HepG2 (cell line): Measurements from ENCODE around the gene LUC7L2. TPM values are rescaled to one million over a fixed set of nuclear protein-coding genes. Genes with fewer than 3 reads are reported as not detected.

Source experiments
- ARNT ChIP-seq: fragments of 450-650 bp; IDR thresholded peaks from 2 replicates; pipeline ENCODE4 v1.6.1; 2017
- ATF7 ChIP-seq, 2 experiments: fragments of 450-650 bp in 1 of 2; sonication (generic) in 1 of 2; formaldehyde crosslinking in 1 of 2; IDR thresholded peaks; 2 replicates each; pipeline versions ENCODE4 v1.4.0 to v1.6.1; 2016 to 2020; ENCODE audit warnings: antibody characterized with exemption in 1 of 2, mild to moderate bottlenecking in 1 of 2, missing genetic modification reagents in 1 of 2
- ETS1 ChIP-seq: sonication (generic); formaldehyde crosslinking; IDR thresholded peaks from 2 replicates; pipeline ENCODE4 v1.4.0; 2020; ENCODE audit warnings: missing genetic modification reagents
- EZH2 ChIP-seq: conservative IDR thresholded peaks from 2 replicates; pipeline ENCODE4 v1.6.1; 2012; ENCODE audit warnings: mild to moderate bottlenecking, low read depth, low read length, moderate library complexity
- HOXA3 ChIP-seq: sonication (generic); formaldehyde crosslinking; IDR thresholded peaks from 2 replicates; pipeline ENCODE4 v1.5.0; 2020; ENCODE audit warnings: missing genetic modification reagents
- MIXL1 ChIP-seq: IDR thresholded peaks from 2 replicates; pipeline ENCODE4 v1.6.1; 2016
- ONECUT2 ChIP-seq: sonication (generic); formaldehyde crosslinking; IDR thresholded peaks from 2 replicates; pipeline ENCODE4 v1.4.0; 2020; ENCODE audit warnings: missing genetic modification reagents
- PPARG ChIP-seq: conservative IDR thresholded peaks from 2 replicates; pipeline ENCODE4 v1.6.1; 2016; ENCODE audit warnings: missing biosample characterization, missing genetic modification reagents
- SCMH1 ChIP-seq: sonication (generic); formaldehyde crosslinking; IDR thresholded peaks from 2 replicates; pipeline ENCODE4 v1.9.0; 2021; ENCODE audit warnings: missing genetic modification reagents, mild to moderate bottlenecking, borderline replicate concordance
- TBP ChIP-seq: sonication (generic); formaldehyde crosslinking; IDR thresholded peaks from 2 replicates; pipeline ENCODE4 v1.5.0; 2020; ENCODE audit warnings: missing genetic modification reagents
- ZMYM3 ChIP-seq: sonication (generic); formaldehyde crosslinking; IDR thresholded peaks from 2 replicates; pipeline ENCODE4 v1.5.1; 2020; ENCODE audit warnings: mild to moderate bottlenecking, missing genetic modification reagents
- ZNF260 ChIP-seq: sonication (generic); formaldehyde crosslinking; IDR thresholded peaks from 2 replicates; pipeline ENCODE4 v1.4.0; 2020; ENCODE audit warnings: missing genetic modification reagents, low read depth, mild to moderate bottlenecking, borderline replicate concordance
- ZNF83 ChIP-seq: sonication (generic); formaldehyde crosslinking; IDR thresholded peaks from 2 replicates; pipeline ENCODE4 v1.4.0; 2020; ENCODE audit warnings: missing genetic modification reagents, mild to moderate bottlenecking, borderline replicate concordance
- ZXDC ChIP-seq: sonication (generic); formaldehyde crosslinking; IDR thresholded peaks from 2 replicates; pipeline ENCODE4 v1.5.0; 2020; ENCODE audit warnings: mild to moderate bottlenecking, missing genetic modification reagents
- polyA plus RNA-seq, 8 experiments: library from polyadenylated mRNA; depleted of rRNA in 3 of 8; stranded (reverse) in 7 of 8; unstranded in 1 of 8; fragments of >200 nt; fragmentation: Illumina TruSeq in 4 of 8; extraction: Trizol in 4 of 8; gene quantifications; 2 replicates each; pipeline versions ENCODE4 v1.2.1 to v1.2.3, GENCODE V29; 2011 to 2016; ENCODE audit warnings: low read depth in 4 of 8, missing spikeins in 1 of 8, mixed read lengths in 1 of 8; ENCODE audit not compliant: insufficient read depth in 1 of 8
- total RNA-seq, 5 experiments: library from RNA; depleted of rRNA; stranded (reverse); fragments of >200 nt; fragmentation: Illumina TruSeq; extraction: Trizol; gene quantifications; 2 replicates each; pipeline ENCODE4 v1.2.3, GENCODE V29; 2016; ENCODE audit warnings: low read depth in 1 of 5
- TF ChIP-seq, protein P1 (sequence below): sonication (generic); formaldehyde crosslinking; IDR thresholded peaks from 2 replicates; pipeline ENCODE4 v1.5.0; 2020; ENCODE audit warnings: mild to moderate bottlenecking, missing genetic modification reagents
- TF ChIP-seq, protein P2 (sequence below): sonication (generic); formaldehyde crosslinking; IDR thresholded peaks from 2 replicates; pipeline ENCODE4 v1.5.0; 2020; ENCODE audit warnings: missing genetic modification reagents
- TF ChIP-seq, protein P3 (sequence below): sonication (generic); formaldehyde crosslinking; IDR thresholded peaks from 2 replicates; pipeline ENCODE4 v1.8.0; 2022; ENCODE audit warnings: mild to moderate bottlenecking, missing genetic modification reagents
- TF ChIP-seq, protein P4 (sequence below): sonication (generic); formaldehyde crosslinking; IDR thresholded peaks from 2 replicates; pipeline ENCODE4 v1.4.0; 2020; ENCODE audit warnings: missing genetic modification reagents, mild to moderate bottlenecking, borderline replicate concordance

LUC7L2 gene
- total and polyA plus RNA-seq, 2 of the 13 experiments (the other 11 are each of a cell fraction or from before 2014, with no cell fraction given): 17.9 to 50.7 TPM

DNA sequence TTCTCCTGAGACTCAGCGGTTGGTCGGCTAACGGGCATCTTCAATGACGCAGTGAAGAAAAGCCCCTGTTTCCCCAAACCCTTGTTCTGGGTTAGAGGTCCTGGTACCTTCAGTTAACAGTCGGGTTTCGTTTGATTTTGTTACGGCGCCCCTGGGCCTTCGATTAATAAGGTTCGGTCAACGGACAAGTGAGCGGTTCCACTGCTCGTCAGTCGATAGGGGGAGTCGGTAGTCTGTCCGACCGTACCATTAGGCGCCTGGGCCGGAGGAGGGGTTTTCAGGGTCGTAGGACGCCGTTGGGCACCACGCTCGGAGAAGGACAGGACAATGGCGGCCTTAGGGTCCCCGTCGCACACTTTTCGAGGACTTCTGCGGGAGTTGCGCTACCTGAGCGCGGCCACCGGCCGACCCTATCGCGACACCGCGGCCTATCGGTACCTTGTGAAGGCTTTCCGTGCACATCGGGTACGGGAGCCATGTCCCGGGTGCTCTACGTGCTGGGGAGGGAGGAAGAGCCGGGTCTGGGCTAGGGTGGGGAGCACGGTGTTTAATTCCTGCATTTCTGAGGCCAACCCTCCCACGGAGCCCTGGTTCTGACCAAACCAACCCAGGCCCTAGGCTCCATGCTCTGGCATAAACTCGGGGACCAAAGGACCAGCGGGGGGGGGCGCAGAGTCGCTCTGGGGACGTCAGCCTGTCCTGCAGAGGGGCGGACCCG is 18.5 kb upstream of the LUC7L2 start, which contains the start of gene FMC1 (continued):
- TF ChIP-seq, protein P1, sequence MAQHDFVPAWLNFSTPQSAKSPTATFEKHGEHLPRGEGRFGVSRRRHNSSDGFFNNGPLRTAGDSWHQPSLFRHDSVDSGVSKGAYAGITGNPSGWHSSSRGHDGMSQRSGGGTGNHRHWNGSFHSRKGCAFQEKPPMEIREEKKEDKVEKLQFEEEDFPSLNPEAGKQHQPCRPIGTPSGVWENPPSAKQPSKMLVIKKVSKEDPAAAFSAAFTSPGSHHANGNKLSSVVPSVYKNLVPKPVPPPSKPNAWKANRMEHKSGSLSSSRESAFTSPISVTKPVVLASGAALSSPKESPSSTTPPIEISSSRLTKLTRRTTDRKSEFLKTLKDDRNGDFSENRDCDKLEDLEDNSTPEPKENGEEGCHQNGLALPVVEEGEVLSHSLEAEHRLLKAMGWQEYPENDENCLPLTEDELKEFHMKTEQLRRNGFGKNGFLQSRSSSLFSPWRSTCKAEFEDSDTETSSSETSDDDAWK (CRISPR knock-in tag): no peak
- TF ChIP-seq SCMH1: no peak
- TF ChIP-seq, protein P2, sequence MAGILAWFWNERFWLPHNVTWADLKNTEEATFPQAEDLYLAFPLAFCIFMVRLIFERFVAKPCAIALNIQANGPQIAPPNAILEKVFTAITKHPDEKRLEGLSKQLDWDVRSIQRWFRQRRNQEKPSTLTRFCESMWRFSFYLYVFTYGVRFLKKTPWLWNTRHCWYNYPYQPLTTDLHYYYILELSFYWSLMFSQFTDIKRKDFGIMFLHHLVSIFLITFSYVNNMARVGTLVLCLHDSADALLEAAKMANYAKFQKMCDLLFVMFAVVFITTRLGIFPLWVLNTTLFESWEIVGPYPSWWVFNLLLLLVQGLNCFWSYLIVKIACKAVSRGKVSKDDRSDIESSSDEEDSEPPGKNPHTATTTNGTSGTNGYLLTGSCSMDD: no peak
- no peak; the same call in 1 of the 2 replicates for TF ChIP-seq PPARG (CRISPR knock-in tag)
- TF ChIP-seq TBP (CRISPR knock-in tag): no peak
- TF ChIP-seq ARNT: no peak
- TF ChIP-seq MIXL1: 0 out of 2 replicates have a peak, but pooled peaks have one; percentile 11
- TF ChIP-seq EZH2: no peak
- 0 out of 2 replicates have a peak, but pooled peaks have one; percentile 75 for TF ChIP-seq ZXDC (CRISPR knock-in tag)
- TF ChIP-seq ETS1 (CRISPR knock-in tag): no peak
- TF ChIP-seq, protein P3, sequence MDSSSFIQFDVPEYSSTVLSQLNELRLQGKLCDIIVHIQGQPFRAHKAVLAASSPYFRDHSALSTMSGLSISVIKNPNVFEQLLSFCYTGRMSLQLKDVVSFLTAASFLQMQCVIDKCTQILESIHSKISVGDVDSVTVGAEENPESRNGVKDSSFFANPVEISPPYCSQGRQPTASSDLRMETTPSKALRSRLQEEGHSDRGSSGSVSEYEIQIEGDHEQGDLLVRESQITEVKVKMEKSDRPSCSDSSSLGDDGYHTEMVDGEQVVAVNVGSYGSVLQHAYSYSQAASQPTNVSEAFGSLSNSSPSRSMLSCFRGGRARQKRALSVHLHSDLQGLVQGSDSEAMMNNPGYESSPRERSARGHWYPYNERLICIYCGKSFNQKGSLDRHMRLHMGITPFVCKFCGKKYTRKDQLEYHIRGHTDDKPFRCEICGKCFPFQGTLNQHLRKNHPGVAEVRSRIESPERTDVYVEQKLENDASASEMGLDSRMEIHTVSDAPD (CRISPR knock-in tag): 0 out of 2 replicates have a peak, but pooled peaks have one; percentile 40
- peak; percentile 76 for TF ChIP-seq HOXA3 (CRISPR knock-in tag)
- no peak for TF ChIP-seq ZMYM3 (CRISPR knock-in tag)
- 0 out of 2 replicates have a peak, but pooled peaks have one; percentile 47 for TF ChIP-seq ZNF83 (CRISPR knock-in tag)
- peak; percentile 57 for TF ChIP-seq ATF7 (IDR thresholded peaks at IDR 0.05)
- TF ChIP-seq ATF7 (CRISPR knock-in tag; IDR thresholded peaks at IDR 0.05): no peak; the same call in 1 of the 2 replicates
- no peak for TF ChIP-seq ONECUT2 (CRISPR knock-in tag)
- TF ChIP-seq, protein P4, sequence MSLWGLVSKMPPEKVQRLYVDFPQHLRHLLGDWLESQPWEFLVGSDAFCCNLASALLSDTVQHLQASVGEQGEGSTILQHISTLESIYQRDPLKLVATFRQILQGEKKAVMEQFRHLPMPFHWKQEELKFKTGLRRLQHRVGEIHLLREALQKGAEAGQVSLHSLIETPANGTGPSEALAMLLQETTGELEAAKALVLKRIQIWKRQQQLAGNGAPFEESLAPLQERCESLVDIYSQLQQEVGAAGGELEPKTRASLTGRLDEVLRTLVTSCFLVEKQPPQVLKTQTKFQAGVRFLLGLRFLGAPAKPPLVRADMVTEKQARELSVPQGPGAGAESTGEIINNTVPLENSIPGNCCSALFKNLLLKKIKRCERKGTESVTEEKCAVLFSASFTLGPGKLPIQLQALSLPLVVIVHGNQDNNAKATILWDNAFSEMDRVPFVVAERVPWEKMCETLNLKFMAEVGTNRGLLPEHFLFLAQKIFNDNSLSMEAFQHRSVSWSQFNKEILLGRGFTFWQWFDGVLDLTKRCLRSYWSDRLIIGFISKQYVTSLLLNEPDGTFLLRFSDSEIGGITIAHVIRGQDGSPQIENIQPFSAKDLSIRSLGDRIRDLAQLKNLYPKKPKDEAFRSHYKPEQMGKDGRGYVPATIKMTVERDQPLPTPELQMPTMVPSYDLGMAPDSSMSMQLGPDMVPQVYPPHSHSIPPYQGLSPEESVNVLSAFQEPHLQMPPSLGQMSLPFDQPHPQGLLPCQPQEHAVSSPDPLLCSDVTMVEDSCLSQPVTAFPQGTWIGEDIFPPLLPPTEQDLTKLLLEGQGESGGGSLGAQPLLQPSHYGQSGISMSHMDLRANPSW: peak; percentile 91; the same call in 1 of the 2 replicates
- 0 out of 2 replicates have a peak, but pooled peaks have one; percentile 64 for TF ChIP-seq ZNF260 (CRISPR knock-in tag)
